DOHH2 (cell line): Measurements from ENCODE around the gene DUSP12.

Experiments used
- H3F3A ChIP-seq: fragments of 200-600 bp; sonication (generic), shearing (Covaris generic); 2 replicates; pipeline ENCODE4 v1.6.0; 2016; ENCODE audit warnings: antibody characterized with exemption, mild to moderate bottlenecking; ENCODE audit not compliant: control insufficient read depth, insufficient read depth
- H3K27ac ChIP-seq: fragments of 200-600 bp; sonication (generic); 2 replicates; pipeline ENCODE4 v1.5.1; 2014; ENCODE audit warnings: low read depth, mild to moderate bottlenecking, low read length, moderate library complexity
- H3K27me3 ChIP-seq: fragments of 200-600 bp; sonication (generic); 2 replicates; pipeline ENCODE4 v1.6.1; 2014; ENCODE audit warnings: mild to moderate bottlenecking, low read length, mixed read lengths; ENCODE audit not compliant: control insufficient read depth
- H3K36me3 ChIP-seq: fragments of 200-600 bp; sonication (generic); 2 replicates; pipeline ENCODE4 v1.6.1; 2014; ENCODE audit warnings: mild to moderate bottlenecking, low read length, moderate library complexity, mixed read lengths; ENCODE audit not compliant: control insufficient read depth
- H3K4me1 ChIP-seq: fragments of 200-600 bp; sonication (generic); 2 replicates; pipeline ENCODE4 v1.6.1; 2014; ENCODE audit warnings: mild to moderate bottlenecking, low read length, mixed read lengths; ENCODE audit not compliant: control insufficient read depth
- H3K4me2 ChIP-seq: fragments of 200-600 bp; sonication (generic); 2 replicates; pipeline ENCODE4 v1.6.0; 2014; ENCODE audit warnings: mild to moderate bottlenecking, low read length, moderate library complexity
- H3K4me3 ChIP-seq: fragments of 200-600 bp; sonication (generic); 2 replicates; pipeline ENCODE4 v1.5.1; 2014; ENCODE audit warnings: mild to moderate bottlenecking, low read length, mixed read lengths
- H3K79me2 ChIP-seq: fragments of 200-600 bp; sonication (generic); 2 replicates; pipeline ENCODE4 v1.6.1; 2014; ENCODE audit warnings: mild to moderate bottlenecking, low read length, mixed read lengths; ENCODE audit not compliant: control insufficient read depth
- H3K9me2 ChIP-seq: fragments of 200-600 bp; sonication (generic); replicated peaks from 2 replicates; pipeline ENCODE4 v1.6.1; 2014; ENCODE audit warnings: mild to moderate bottlenecking, low read length, mixed read lengths; ENCODE audit not compliant: control insufficient read depth
- H3K9me3 ChIP-seq: fragments of 200-600 bp; sonication (generic); 2 replicates; pipeline ENCODE4 v1.6.1; 2014; ENCODE audit warnings: antibody characterized with exemption, low read length, mixed read lengths; ENCODE audit not compliant: control insufficient read depth, insufficient read depth
- H4K20me1 ChIP-seq: fragments of 200-600 bp; sonication (generic); 2 replicates; pipeline ENCODE4 v1.6.0; 2014; ENCODE audit warnings: low read depth, mild to moderate bottlenecking, antibody characterized with exemption, low read length, moderate library complexity; ENCODE audit not compliant: control insufficient read depth, insufficient read depth
- EZH2phosphoT487 ChIP-seq: fragments of 200-600 bp; sonication (generic); IDR thresholded peaks from 2 replicates; pipeline ENCODE4 v1.6.1; 2017; ENCODE audit warnings: borderline replicate concordance, mild to moderate bottlenecking, antibody characterized with exemption, low read length, moderate library complexity, mixed read lengths
- TF ChIP-seq, protein P1 (sequence below): fragments of 200-600 bp; sonication (generic); IDR thresholded peaks from one replicate; pipeline ENCODE4 v1.5.1; 2014; ENCODE audit warnings: antibody characterized with exemption, mild to moderate bottlenecking, low read depth, low read length; ENCODE audit not compliant: poor library complexity, severe bottlenecking

The DUSP12 gene

DNA sequence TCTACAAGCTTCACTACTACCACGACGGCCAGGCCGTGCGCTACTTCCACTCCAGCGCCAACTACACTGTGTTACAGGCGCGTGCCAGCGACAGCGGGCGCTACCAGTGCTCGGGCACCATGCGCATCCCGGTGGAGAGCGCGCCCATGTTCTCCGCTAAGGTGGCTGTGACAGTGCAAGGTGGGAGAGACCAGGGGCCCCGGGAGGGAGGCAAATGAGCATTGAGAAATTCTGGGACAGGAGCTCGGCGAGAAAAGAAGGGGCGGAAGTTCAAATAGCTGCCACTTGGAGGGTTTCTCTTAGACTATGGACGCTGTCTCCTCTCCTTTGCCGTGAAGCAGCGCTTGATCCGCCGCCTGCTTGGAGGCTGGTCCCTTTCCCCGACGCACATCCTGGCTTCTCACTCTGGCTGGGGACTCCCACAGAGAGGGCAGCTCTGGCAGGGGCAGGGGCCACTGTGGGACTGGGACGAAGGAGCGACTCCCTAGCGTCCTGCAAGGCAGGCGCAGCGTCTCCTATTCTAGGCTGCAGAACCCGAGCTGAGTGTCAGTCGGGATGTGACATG lies 23.6 kb upstream of the DUSP12 start:
- Histone ChIP-seq H3F3A (peaks cover 16% of the 10 kb centered on the region), H3K79me2 (peaks cover 14% of the 10 kb centered on the region), H3K9me2 (no peaks in the 10 kb centered on the region), H3K9me3 (no peaks in the 10 kb centered on the region), H3K27me3 (no peaks in the 10 kb centered on the region), H3K4me1 (peaks cover 61% of the 10 kb centered on the region), H3K27ac (peak overlapping the region; percentile 75), H4K20me1 (no peaks in the 10 kb centered on the region), H3K4me2 (peak overlapping the region; percentile 94), H3K36me3 (no peaks in the 10 kb centered on the region), H3K4me3 (peak overlapping the region; percentile 88)
- no peak for TF ChIP-seq EZH2phosphoT487
- TF ChIP-seq, protein P1, sequence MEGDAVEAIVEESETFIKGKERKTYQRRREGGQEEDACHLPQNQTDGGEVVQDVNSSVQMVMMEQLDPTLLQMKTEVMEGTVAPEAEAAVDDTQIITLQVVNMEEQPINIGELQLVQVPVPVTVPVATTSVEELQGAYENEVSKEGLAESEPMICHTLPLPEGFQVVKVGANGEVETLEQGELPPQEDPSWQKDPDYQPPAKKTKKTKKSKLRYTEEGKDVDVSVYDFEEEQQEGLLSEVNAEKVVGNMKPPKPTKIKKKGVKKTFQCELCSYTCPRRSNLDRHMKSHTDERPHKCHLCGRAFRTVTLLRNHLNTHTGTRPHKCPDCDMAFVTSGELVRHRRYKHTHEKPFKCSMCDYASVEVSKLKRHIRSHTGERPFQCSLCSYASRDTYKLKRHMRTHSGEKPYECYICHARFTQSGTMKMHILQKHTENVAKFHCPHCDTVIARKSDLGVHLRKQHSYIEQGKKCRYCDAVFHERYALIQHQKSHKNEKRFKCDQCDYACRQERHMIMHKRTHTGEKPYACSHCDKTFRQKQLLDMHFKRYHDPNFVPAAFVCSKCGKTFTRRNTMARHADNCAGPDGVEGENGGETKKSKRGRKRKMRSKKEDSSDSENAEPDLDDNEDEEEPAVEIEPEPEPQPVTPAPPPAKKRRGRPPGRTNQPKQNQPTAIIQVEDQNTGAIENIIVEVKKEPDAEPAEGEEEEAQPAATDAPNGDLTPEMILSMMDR: no peak

DNA sequence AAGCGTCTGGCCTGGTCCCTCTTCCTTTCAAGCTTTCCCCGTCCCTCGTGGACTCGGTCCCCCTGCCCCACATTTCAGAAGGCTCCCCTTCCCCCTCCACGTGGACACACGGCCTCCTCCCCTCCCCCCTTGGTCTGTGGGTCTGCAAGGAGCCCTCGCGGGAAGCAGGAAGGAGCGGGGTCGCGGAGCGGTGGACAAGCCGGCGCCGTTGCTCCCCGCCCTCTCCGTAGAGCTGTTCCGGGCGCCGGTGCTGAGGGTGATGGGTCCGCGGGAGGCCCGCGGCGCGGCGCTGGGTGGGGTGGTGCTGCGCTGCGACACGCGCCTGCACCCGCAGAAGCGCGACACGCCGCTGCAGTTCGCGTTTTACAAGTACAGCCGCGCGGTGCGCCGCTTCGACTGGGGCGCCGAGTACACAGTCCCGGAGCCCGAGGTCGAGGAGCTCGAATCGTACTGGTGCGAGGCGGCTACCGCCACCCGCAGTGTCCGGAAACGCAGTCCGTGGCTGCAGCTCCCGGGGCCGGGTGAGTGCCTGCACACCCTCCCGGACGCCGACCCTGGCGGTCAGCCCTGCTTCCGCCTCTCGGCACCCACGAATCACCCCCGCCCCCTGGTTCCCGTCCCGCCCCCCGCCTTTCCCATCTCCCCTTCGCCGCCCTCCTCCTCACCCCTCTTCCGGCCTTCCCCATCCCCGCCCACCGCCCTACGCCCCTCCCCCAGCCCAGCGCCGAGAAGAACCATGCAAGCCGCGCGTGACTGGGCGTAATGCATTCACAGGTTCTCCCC lies 22.9 kb upstream of the DUSP12 start:
- Histone ChIP-seq H3K79me2 (peaks cover 14% of the 10 kb centered on the region), H3K27me3 (no peaks in the 10 kb centered on the region), H3K4me1 (peaks cover 54% of the 10 kb centered on the region), H3K9me2 (no peaks in the 10 kb centered on the region), H3K4me3 (peak overlapping the region; percentile 88), H3K4me2 (peak overlapping the region; percentile 94), H4K20me1 (no peaks in the 10 kb centered on the region), H3K9me3 (no peaks in the 10 kb centered on the region), H3K27ac (peak overlapping the region; percentile 77), H3F3A (peaks cover 16% of the 10 kb centered on the region), H3K36me3 (no peaks in the 10 kb centered on the region)
- TF ChIP-seq, protein P1: no peak
- TF ChIP-seq EZH2phosphoT487: no peak

- H3K9me2 ChIP-seq: no peaks in the 10 kb centered on the region
- no peaks in the 10 kb centered on the region for H3K27me3 ChIP-seq
- H3K27ac ChIP-seq: peak overlapping the region; percentile 77
- H3K4me1 ChIP-seq: peaks cover 47% of the 10 kb centered on the region
- no peaks in the 10 kb centered on the region for H4K20me1 ChIP-seq
- peaks cover 14% of the 10 kb centered on the region for H3K79me2 ChIP-seq
- no peaks in the 10 kb centered on the region for H3K9me3 ChIP-seq
- peaks cover 16% of the 10 kb centered on the region for H3F3A ChIP-seq
- no peaks in the 10 kb centered on the region for H3K36me3 ChIP-seq
- peak overlapping the region; percentile 88 for H3K4me3 ChIP-seq
- TF ChIP-seq, protein P1: no peak
- no peak for TF ChIP-seq EZH2phosphoT487
- H3K4me2 ChIP-seq: peak overlapping the region; percentile 94
Measured at GRCh38 chr1:161727256-161727924, 22.2 kb upstream of the DUSP12 start.
